IMR-90 (cell line): Measurements from ENCODE around the gene SMAD7. TPM values are rescaled to one million over a fixed set of nuclear protein-coding genes. Genes with fewer than 3 reads are reported as not detected.
A peak's percentile ranks its signal among the peaks of the same experiment; 100 is the strongest.

Experiments
- ATAC-seq: fragments of 200-7000 bp; cut with Tn5 transposase; 2 replicates; pipeline ENCODE4 v1.9.1; 2020; ENCODE audit warnings: low read depth, mild to moderate bottlenecking, moderate library complexity
- BruUV-seq: library from RNA; stranded (reverse); fragments of 400-500 nt; replicated peaks from 2 replicates; lab custom pipeline; 2021; lab: Mats Ljungman, UMichigan
- CTCF ChIA-PET: fragments of 300-600 bp; formaldehyde crosslinking; extraction: SDS; loops from one replicate; lab custom pipeline; 2021; ENCODE audit warnings: antibody characterized with exemption; lab: Yijun Ruan, JAX
- POLR2A ChIA-PET: fragments of 300-600 bp; sonication (Branson Sonifier 250); formaldehyde crosslinking; loops from one replicate; lab custom pipeline; 2022; ENCODE audit warnings: antibody characterized with exemption; ENCODE audit not compliant: unreplicated experiment; lab: Charles Lee
- DNase-seq: peaks from one replicate; pipeline ENCODE4 v3.0.0; 2013
- H2AFZ ChIP-seq: replicated peaks from 2 replicates; pipeline ENCODE3; 2013; ENCODE audit warnings: low read length, mild to moderate bottlenecking; ENCODE audit not compliant: poor library complexity
- H2AK5ac ChIP-seq: 2 replicates; pipeline ENCODE4 v1.6.1; 2013; ENCODE audit warnings: low read depth, low read length, inconsistent platforms
- H2AK9ac ChIP-seq: replicated peaks from 2 replicates; pipeline ENCODE3; 2013; ENCODE audit warnings: mild to moderate bottlenecking, low read depth, low read length, moderate library complexity; ENCODE audit not compliant: poor library complexity
- H2BK120ac ChIP-seq: 2 replicates; pipeline ENCODE4 v1.6.1; 2013; ENCODE audit warnings: low read depth, low read length, inconsistent platforms
- H2BK15ac ChIP-seq: 3 replicates; pipeline ENCODE4 v1.6.1; 2013; ENCODE audit warnings: low read depth, low read length, inconsistent platforms
- H2BK20ac ChIP-seq: 2 replicates; pipeline ENCODE4 v1.6.1; 2013; ENCODE audit warnings: low read depth, mild to moderate bottlenecking, inconsistent platforms, low read length, moderate library complexity
- H2BK5ac ChIP-seq: 2 replicates; pipeline ENCODE4 v1.6.1; 2013; ENCODE audit warnings: mild to moderate bottlenecking, low read depth, low read length, inconsistent platforms; ENCODE audit not compliant: poor library complexity, severe bottlenecking
- H3K14ac ChIP-seq: replicated peaks from 2 replicates; pipeline ENCODE4 v1.6.1; 2013; ENCODE audit warnings: low read depth, low read length, inconsistent platforms
- H3K18ac ChIP-seq: 2 replicates; pipeline ENCODE4 v1.6.1; 2013; ENCODE audit warnings: low read depth, low read length, control low read depth
- H3K23ac ChIP-seq: 2 replicates; pipeline ENCODE4 v1.6.1; 2013; ENCODE audit warnings: low read depth, low read length, inconsistent platforms
- H3K27ac ChIP-seq: 2 replicates; pipeline ENCODE4 v1.5.1; 2013; ENCODE audit warnings: mild to moderate bottlenecking, control low read depth, low read length; ENCODE audit not compliant: insufficient read depth
- H3K27me3 ChIP-seq: 2 replicates; pipeline ENCODE4 v1.6.1; 2013; ENCODE audit warnings: low read length; ENCODE audit not compliant: control insufficient read depth, insufficient read depth
- H3K36me3 ChIP-seq: 2 replicates; pipeline ENCODE4 v1.6.1; 2013; ENCODE audit warnings: low read length, mixed read lengths; ENCODE audit not compliant: control insufficient read depth, insufficient read depth
- H3K4ac ChIP-seq: 2 replicates; pipeline ENCODE4 v1.6.1; 2013; ENCODE audit warnings: low read depth, low read length, inconsistent platforms
- H3K4me1 ChIP-seq: 2 replicates; pipeline ENCODE4 v1.6.1; 2013; ENCODE audit warnings: low read length, mixed read lengths; ENCODE audit not compliant: control insufficient read depth, insufficient read depth
- H3K4me2 ChIP-seq: 2 replicates; pipeline ENCODE4 v1.6.1; 2013; ENCODE audit warnings: low read depth, mild to moderate bottlenecking, control low read depth, low read length, moderate library complexity
- H3K4me3 ChIP-seq: 2 replicates; pipeline ENCODE4 v1.5.1; 2013; ENCODE audit warnings: low read depth, mild to moderate bottlenecking, control low read depth, low read length, moderate library complexity; ENCODE audit not compliant: insufficient read depth
- H3K56ac ChIP-seq: 2 replicates; pipeline ENCODE4 v1.6.1; 2013; ENCODE audit warnings: low read length, inconsistent platforms; ENCODE audit not compliant: insufficient read depth; ENCODE audit errors: extremely low read depth
- H3K79me1 ChIP-seq, 2 experiments: 2 replicates each; pipeline ENCODE4 v1.6.1; 2013; ENCODE audit warnings: low read length in 2 of 2, inconsistent platforms in 1 of 2, low read depth in 1 of 2
- H3K9ac ChIP-seq: 2 replicates; pipeline ENCODE4 v1.6.1; 2013; ENCODE audit warnings: low read depth, low read length, control low read depth
- H3K9me1 ChIP-seq: 2 replicates; pipeline ENCODE4 v1.6.1; 2013; ENCODE audit warnings: low read length, inconsistent platforms; ENCODE audit not compliant: insufficient read depth
- H3K9me3 ChIP-seq: 2 replicates; pipeline ENCODE4 v1.6.1; 2013; ENCODE audit warnings: low read length; ENCODE audit not compliant: control insufficient read depth, insufficient read depth
- H4K20me1 ChIP-seq: 2 replicates; pipeline ENCODE4 v1.6.1; 2013; ENCODE audit warnings: low read length, inconsistent platforms; ENCODE audit not compliant: insufficient read depth
- H4K5ac ChIP-seq: 2 replicates; pipeline ENCODE4 v1.6.1; 2013; ENCODE audit warnings: mild to moderate bottlenecking, low read depth, low read length, control low read depth
- H4K8ac ChIP-seq, 2 experiments: 2 replicates each; pipeline ENCODE4 v1.6.1; 2013; ENCODE audit warnings: low read depth in 2 of 2, low read length in 2 of 2, control low read depth in 1 of 2, inconsistent platforms in 1 of 2
- H4K91ac ChIP-seq: 2 replicates; pipeline ENCODE4 v1.6.1; 2013; ENCODE audit warnings: low read depth, low read length, inconsistent platforms; ENCODE audit not compliant: insufficient read depth
- CEBPB ChIP-seq: IDR thresholded peaks from 2 replicates; pipeline ENCODE4 v1.6.1; 2012; ENCODE audit warnings: low read depth, low read length, improper control_type of control experiment
- CHD1 ChIP-seq: IDR thresholded peaks from 2 replicates; pipeline ENCODE4 v1.6.1; 2012; ENCODE audit warnings: low read depth, low read length, improper control_type of control experiment
- FOS ChIP-seq: fragments of 150-350 bp; IDR thresholded peaks from 2 replicates; pipeline ENCODE4 v1.6.1; 2016; ENCODE audit warnings: low read depth, low read length
- MAFK ChIP-seq: IDR thresholded peaks from 2 replicates; pipeline ENCODE4 v1.6.1; 2012; ENCODE audit warnings: low read depth, low read length, improper control_type of control experiment
- MAZ ChIP-seq: IDR thresholded peaks from 2 replicates; pipeline ENCODE4 v1.6.1; 2012; ENCODE audit warnings: low read depth, mild to moderate bottlenecking, low read length, improper control_type of control experiment, moderate library complexity, borderline replicate concordance
- MXI1 ChIP-seq: IDR thresholded peaks from 2 replicates; pipeline ENCODE4 v1.6.1; 2012; ENCODE audit warnings: low read depth, mild to moderate bottlenecking, low read length, moderate library complexity, borderline replicate concordance
- RAD21 ChIP-seq: IDR thresholded peaks from 2 replicates; pipeline ENCODE4 v1.6.1; 2012; ENCODE audit warnings: low read length, improper control_type of control experiment
- RCOR1 ChIP-seq: IDR thresholded peaks from 2 replicates; pipeline ENCODE4 v1.6.1; 2012; ENCODE audit warnings: mild to moderate bottlenecking, low read length, improper control_type of control experiment; ENCODE audit not compliant: insufficient replicate concordance
- WGBS, 2 experiments: methylation state at CpG; one replicate each; pipeline versions ENCODE4 v1.1.5 to v1.1.7; 2013; ENCODE audit warnings: missing lambda C conversion rate in 2 of 2; ENCODE audit not compliant: insufficient read length in 1 of 2; ENCODE audit errors: extremely low coverage in 2 of 2; 5-methylcytosine and 5-hydroxymethylcytosine counted together
- dilution Hi-C: fragments of 300-500 bp; cut with HindIII; formaldehyde crosslinking; loops from one replicate; pipeline ENCODE4 v1.14.3; 2018; ENCODE audit warnings: low sequenced_read_pairs; ENCODE audit not compliant: unreplicated experiment
- in situ Hi-C: fragments of 300-500 bp; cut with MboI; formaldehyde crosslinking; loops from 3 replicates; pipeline ENCODE4 v1.14.3; 2019; ENCODE audit warnings: low sequenced_read_pairs, inconsistent platforms, mixed read lengths
- intact Hi-C: fragments of 100-400 bp; cut with micrococcal nuclease; formaldehyde crosslinking; loops from 2 replicates; pipeline ENCODE4 v1.10.0; 2022
- polyA plus RNA-seq, 3 experiments: library from polyadenylated mRNA; depleted of rRNA; stranded (reverse); fragments of >200 nt; gene quantifications; 2 replicates each; pipeline ENCODE4 v1.2.3, GENCODE V29; 2012; ENCODE audit warnings: low replicate concordance in 1 of 3
- total RNA-seq: library from RNA; depleted of rRNA; stranded (reverse); fragments of >200 nt; gene quantifications from 2 replicates; pipeline ENCODE4 v1.2.3, GENCODE V29; 2012

Gene SMAD7
- total and polyA plus RNA-seq, 2 of the 4 experiments (the other 2 are of a cell fraction), result 15.8 to 17.6 TPM

DNA sequence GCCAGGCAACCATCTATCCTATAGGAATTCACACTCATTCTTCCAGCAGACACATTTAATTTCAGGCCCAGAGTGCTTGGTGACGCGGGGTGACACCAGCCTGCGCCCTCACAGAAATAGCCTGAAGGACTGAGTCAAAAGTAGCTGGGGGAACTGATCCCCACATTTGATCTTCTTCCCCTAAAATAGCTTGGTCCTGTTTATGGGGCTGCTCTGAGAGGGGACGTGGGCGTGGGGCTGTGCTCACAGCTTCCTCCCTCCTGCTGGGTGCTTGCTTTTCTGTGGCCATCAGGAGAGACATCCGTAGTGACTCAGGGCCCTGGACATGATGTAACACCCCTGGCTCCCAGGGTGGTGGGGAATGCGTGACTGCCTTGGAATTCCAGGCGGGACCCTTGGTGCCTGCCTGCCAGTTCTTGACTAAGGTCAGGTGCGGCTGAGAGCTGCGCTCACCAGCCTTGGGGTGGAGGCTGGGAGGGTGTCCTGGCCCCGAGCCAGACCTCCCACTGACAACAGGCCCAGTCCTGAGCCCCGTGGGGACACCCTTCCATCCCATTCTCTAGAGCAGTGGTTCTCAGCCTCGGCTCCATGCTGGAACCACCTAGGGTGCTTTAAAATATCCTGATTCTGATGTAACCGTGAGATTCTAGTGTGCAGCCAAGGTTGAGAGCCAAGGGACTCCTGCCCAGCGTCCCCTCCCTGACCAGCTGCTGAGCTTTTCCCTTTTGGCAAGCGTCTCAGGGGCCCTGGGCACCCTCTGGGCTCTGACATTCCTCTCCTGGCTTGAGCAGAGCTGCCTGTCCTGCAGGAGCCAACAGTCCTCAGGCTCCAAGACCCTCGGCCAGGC lies 47.4 kb upstream of the SMAD7 start (continued):
- TF ChIP-seq MAZ (peak; percentile 86), MAFK (peak; percentile 42; the same call in 1 of the 2 replicates), FOS (peak; percentile 92)

DNA sequence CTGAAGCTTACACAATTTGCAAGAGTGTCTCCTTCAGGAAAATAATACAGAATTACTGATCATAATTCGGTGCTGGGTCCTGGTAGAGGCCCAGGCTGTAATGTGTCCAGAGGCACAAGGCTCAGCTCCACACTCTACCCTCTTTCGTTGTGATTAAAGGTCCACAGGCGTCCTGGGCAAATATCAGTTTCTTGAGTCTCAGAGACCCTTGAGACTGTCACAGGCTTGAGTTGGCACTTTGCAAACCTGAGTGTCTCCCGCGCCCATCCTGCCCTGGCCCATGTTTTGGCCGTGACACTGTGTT lies 46.9 kb upstream of the SMAD7 start:
- Histone ChIP-seq H3K23ac (peak overlapping the region; percentile 83), H4K8ac (peak overlapping the region; percentile 8 to 69), H2BK20ac (peak overlapping the region; percentile 97), H4K5ac (peak overlapping the region; percentile 31), H3K56ac (peak overlapping the region; percentile 71), H3K4me1 (peaks cover 41% of the 10 kb centered on the region), H2BK120ac (peak overlapping the region; percentile 97), H3K36me3 (no peaks in the 10 kb centered on the region), H3K4me3 (no peak overlapping the region), H3K79me1 (peaks cover 0 to 23% of the 10 kb centered on the region in 2 experiments; a peak in 2 of 4 replicates), H2AK5ac (peak overlapping the region; percentile 94), H3K9me1 (peaks cover 37% of the 10 kb centered on the region), H4K91ac (peak overlapping the region; percentile 93), H4K20me1 (peaks cover 6% of the 10 kb centered on the region; the same call in 1 of the 2 replicates), H3K18ac (peak overlapping the region; percentile 39), H3K27ac (peak overlapping the region; percentile 48), H3K9ac (peak overlapping the region; percentile 14; the same call in 1 of the 2 replicates), H2AFZ (peak overlapping the region; percentile 90), H3K27me3 (no peaks in the 10 kb centered on the region; the same call in 1 of the 2 replicates), H3K4me2 (peak overlapping the region; percentile 47), H2BK15ac (peak overlapping the region; percentile 68; the same call in 1 of the 3 replicates), H3K14ac (peak overlapping the region; percentile 69), H3K4ac (peak overlapping the region; percentile 95), H2AK9ac (peak overlapping the region; percentile 93), H2BK5ac (peak overlapping the region; percentile 81), H3K9me3 (no peaks in the 10 kb centered on the region)
- ATAC-seq, result no peak
- in situ Hi-C loops, result no loop called here
- TF ChIP-seq MAZ (no peak), MAFK (no peak), CEBPB (no peak), RCOR1 (no peak), CHD1 (no peak; the same call in 1 of the 2 replicates), MXI1 (no peak), RAD21 (no peak)
- ChIA-PET POLR2A (no interaction called here), CTCF (interaction anchor here (1.4 kb wide), 1 partner anchor 9 kb away, joined by 3 read pairs; no protein-coding TSS in a partner anchor)
- dilution Hi-C loops, result no loop called here
- intact Hi-C loops, result no loop called here
- no peak for DNase-seq
- 30% methylated on average over 2 of the region's 6 CpGs; no CpG with 5 or more reads in 1 of the 2 experiments for WGBS, 2 experiments
- BruUV-seq, result no TSS peak
